ENCODE results near the gene MAK.
"Not testable (repeated sequence)": the region's sequence is repeated elsewhere in the genome, so short reads cannot be mapped to it uniquely, and the experiment has no call there.

The MAK gene

DNA sequence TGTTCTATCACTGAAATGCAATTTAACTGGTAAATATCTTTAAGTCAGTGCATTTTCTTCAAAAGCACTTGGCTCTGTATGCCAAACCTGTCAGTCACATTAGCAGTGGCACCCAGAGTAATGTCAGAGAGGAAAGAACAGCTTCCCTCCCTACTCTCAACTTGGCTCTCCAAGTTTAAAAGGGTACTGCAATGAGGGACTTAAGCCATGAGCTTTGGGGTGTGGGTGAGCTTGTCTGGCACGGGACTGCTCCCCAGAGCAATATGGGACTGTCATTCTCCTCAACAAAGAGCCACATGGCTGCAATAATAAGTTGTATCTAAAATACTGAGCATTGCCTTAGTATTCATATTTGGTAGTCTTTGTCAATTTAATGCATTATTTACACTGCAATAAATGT lies 39.5 kb upstream of the MAK start:
- H3K9me3 ChIP-seq (ENCODE audit: control insufficient read depth, insufficient read depth, low read length), result no peaks in the 10 kb centered on the region
- WGBS (ENCODE audit: insufficient coverage, insufficient read length), result no CpG with 5 or more reads among the region's 1 CpG
- no peak for DNase-seq (ENCODE audit: low read depth, low spot score)
- no peak overlapping the region for H3K4me3 ChIP-seq (ENCODE audit: low read length)
- no peaks in the 10 kb centered on the region for H3K4me1 ChIP-seq (ENCODE audit: control insufficient read depth, insufficient read depth, low read length)
- no peak overlapping the region for H3K27ac ChIP-seq (ENCODE audit: low read length)
- no peaks in the 10 kb centered on the region for H3K36me3 ChIP-seq (ENCODE audit: control insufficient read depth, insufficient read depth, low read length)
- peaks cover 26% of the 10 kb centered on the region; the same call in 1 of the 2 replicates for H3K27me3 ChIP-seq (ENCODE audit: control insufficient read depth, insufficient read depth, low read length)

DNA sequence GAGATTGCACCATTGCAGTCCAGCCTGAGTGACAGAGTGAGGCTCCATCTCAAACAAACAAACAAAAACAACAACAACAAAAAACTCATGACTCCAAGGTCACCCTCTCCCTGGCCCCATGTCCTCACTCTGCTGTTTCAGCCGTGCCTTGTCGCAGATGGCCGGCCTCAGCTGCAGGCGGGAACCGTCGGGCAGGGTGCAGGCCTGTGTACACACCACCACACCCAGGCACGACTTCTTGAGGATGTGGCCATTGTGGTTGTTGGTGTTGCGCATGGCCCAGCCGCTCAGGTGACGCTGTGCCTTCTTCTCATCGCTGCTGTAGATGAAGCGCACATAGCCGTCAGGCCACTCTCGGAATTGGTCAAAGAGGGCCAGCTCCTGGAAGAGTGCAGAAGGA lies 38.7 kb upstream of the MAK start:
- WGBS (ENCODE audit: insufficient coverage, insufficient read length), result no CpG with 5 or more reads among the region's 14 CpGs
- Histone ChIP-seq H3K27me3 (ENCODE audit: control insufficient read depth, insufficient read depth, low read length) (peaks cover 20% of the 10 kb centered on the region; the same call in 1 of the 2 replicates), H3K4me3 (ENCODE audit: low read length) (no peak overlapping the region), H3K4me1 (ENCODE audit: control insufficient read depth, insufficient read depth, low read length) (no peaks in the 10 kb centered on the region), H3K27ac (ENCODE audit: low read length) (no peak overlapping the region), H3K9me3 (ENCODE audit: control insufficient read depth, insufficient read depth, low read length) (no peaks in the 10 kb centered on the region), H3K36me3 (ENCODE audit: control insufficient read depth, insufficient read depth, low read length) (no peaks in the 10 kb centered on the region)
- no peak for DNase-seq (ENCODE audit: low read depth, low spot score)

GRCh38 chr6:10875026-10875425 lies 36.7 kb upstream of the MAK start:
- no peak for DNase-seq (ENCODE audit: low read depth, low spot score)
- Histone ChIP-seq H3K27me3 (ENCODE audit: control insufficient read depth, insufficient read depth, low read length) (peaks cover 3% of the 10 kb centered on the region; the same call in 1 of the 2 replicates), H3K27ac (ENCODE audit: low read length) (no peak overlapping the region), H3K4me1 (ENCODE audit: control insufficient read depth, insufficient read depth, low read length) (no peaks in the 10 kb centered on the region), H3K36me3 (ENCODE audit: control insufficient read depth, insufficient read depth, low read length) (no peaks in the 10 kb centered on the region), H3K4me3 (ENCODE audit: low read length) (no peak overlapping the region), H3K9me3 (ENCODE audit: control insufficient read depth, insufficient read depth, low read length) (no peaks in the 10 kb centered on the region)
- no CpG with 5 or more reads among the region's 4 CpGs for WGBS (ENCODE audit: insufficient coverage, insufficient read length)

DNA sequence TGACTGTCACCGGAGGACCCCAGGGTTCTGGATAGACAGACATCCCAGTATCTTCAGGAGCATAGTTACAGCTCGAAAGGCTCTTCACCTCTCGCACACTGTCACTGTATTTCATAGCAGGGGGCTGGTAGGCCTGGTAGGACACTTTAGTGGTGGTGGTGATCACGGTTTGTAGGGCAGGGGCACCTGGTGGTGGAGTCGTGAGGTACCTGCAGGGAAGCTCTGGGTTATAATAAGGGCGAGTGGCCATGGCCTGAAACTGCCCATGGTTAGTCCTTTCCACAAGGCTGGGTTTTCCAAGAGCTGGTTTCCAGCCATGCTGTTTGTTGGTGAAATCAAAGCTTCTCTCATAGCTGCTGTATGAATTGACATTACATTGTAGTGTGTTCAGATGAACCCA lies 35.9 kb upstream of the MAK start:
- no peak overlapping the region for H3K4me3 ChIP-seq (ENCODE audit: low read length)
- no peaks in the 10 kb centered on the region for H3K36me3 ChIP-seq (ENCODE audit: control insufficient read depth, insufficient read depth, low read length)
- H3K27me3 ChIP-seq (ENCODE audit: control insufficient read depth, insufficient read depth, low read length), result no peaks in the 10 kb centered on the region
- H3K27ac ChIP-seq (ENCODE audit: low read length), result no peak overlapping the region
- no peaks in the 10 kb centered on the region for H3K4me1 ChIP-seq (ENCODE audit: control insufficient read depth, insufficient read depth, low read length)
- no peaks in the 10 kb centered on the region for H3K9me3 ChIP-seq (ENCODE audit: control insufficient read depth, insufficient read depth, low read length)
- no CpG with 5 or more reads among the region's 6 CpGs for WGBS (ENCODE audit: insufficient coverage, insufficient read length)
- no peak for DNase-seq (ENCODE audit: low read depth, low spot score)

DNA sequence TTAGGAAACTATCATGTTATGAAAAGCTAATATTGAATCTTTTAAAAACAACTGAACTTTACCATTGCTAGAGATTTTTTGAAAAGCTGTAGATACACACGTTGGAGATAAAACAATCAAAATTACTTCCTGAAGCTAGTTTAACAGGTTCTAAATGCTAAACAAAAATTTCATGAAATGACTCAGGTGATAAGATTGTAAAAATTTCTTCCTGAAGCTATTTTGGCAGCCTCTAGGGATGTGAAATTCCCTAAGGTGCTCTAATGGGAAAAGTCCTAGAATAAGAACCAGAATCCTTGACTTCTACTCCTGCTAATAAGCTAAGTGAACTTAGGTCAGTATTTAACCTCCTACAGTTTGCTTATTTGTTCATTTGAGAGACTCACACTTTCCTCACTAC lies 35.0 kb upstream of the MAK start:
- H3K4me3 ChIP-seq (ENCODE audit: low read length), result no peak overlapping the region
- H3K36me3 ChIP-seq (ENCODE audit: control insufficient read depth, insufficient read depth, low read length), result no peaks in the 10 kb centered on the region
- no peaks in the 10 kb centered on the region for H3K4me1 ChIP-seq (ENCODE audit: control insufficient read depth, insufficient read depth, low read length)
- H3K9me3 ChIP-seq (ENCODE audit: control insufficient read depth, insufficient read depth, low read length), result no peaks in the 10 kb centered on the region
- H3K27ac ChIP-seq (ENCODE audit: low read length), result no peak overlapping the region
- no peaks in the 10 kb centered on the region for H3K27me3 ChIP-seq (ENCODE audit: control insufficient read depth, insufficient read depth, low read length)
- DNase-seq (ENCODE audit: low read depth, low spot score), result no peak
- no CpG with 5 or more reads among the region's 1 CpG for WGBS (ENCODE audit: insufficient coverage, insufficient read length)

GRCh38 chr6:10867952-10868351 lies 29.6 kb upstream of the MAK start:
- Histone ChIP-seq H3K27ac (ENCODE audit: low read length) (no peak overlapping the region), H3K4me1 (ENCODE audit: control insufficient read depth, insufficient read depth, low read length) (no peaks in the 10 kb centered on the region), H3K4me3 (ENCODE audit: low read length) (no peak overlapping the region), H3K27me3 (ENCODE audit: control insufficient read depth, insufficient read depth, low read length) (no peaks in the 10 kb centered on the region), H3K36me3 (ENCODE audit: control insufficient read depth, insufficient read depth, low read length) (no peaks in the 10 kb centered on the region), H3K9me3 (ENCODE audit: control insufficient read depth, insufficient read depth, low read length) (no peaks in the 10 kb centered on the region)
- no peak for DNase-seq (ENCODE audit: low read depth, low spot score)
- WGBS (ENCODE audit: insufficient coverage, insufficient read length), result no CpG with 5 or more reads among the region's 3 CpGs

- H3K36me3 ChIP-seq (ENCODE audit: control insufficient read depth, insufficient read depth, low read length); H3K27ac ChIP-seq (ENCODE audit: low read length); H3K27me3 ChIP-seq (ENCODE audit: control insufficient read depth, insufficient read depth, low read length); H3K4me1 ChIP-seq (ENCODE audit: control insufficient read depth, insufficient read depth, low read length); DNase-seq (ENCODE audit: low read depth, low spot score); H3K4me3 ChIP-seq (ENCODE audit: low read length); H3K9me3 ChIP-seq (ENCODE audit: control insufficient read depth, insufficient read depth, low read length): not testable (repeated sequence)
- no CpG with 5 or more reads among the region's 3 CpGs for WGBS (ENCODE audit: insufficient coverage, insufficient read length)
Measured at GRCh38 chr6:10866709-10867108, 28.4 kb upstream of the MAK start.

DNA sequence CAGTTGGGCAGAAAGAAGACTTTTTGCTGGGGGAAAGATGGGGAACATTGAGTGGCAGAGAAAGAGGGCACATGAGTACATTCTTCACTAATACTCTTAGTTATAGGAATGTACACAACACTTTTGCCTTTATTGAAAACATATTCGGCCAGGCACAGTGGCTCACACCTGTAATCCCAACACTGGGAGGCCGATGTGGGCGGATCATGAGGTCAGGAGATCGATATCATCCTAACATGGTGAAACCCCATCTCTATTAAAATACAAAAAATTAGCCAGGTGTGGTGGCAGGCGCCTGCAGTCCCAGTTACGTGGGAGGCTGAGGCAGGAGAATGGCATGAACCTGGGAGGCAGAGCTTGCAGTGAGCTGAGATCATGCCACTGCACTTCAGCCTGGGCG lies 24.7 kb upstream of the MAK start:
- H3K36me3 ChIP-seq (ENCODE audit: control insufficient read depth, insufficient read depth, low read length); H3K27me3 ChIP-seq (ENCODE audit: control insufficient read depth, insufficient read depth, low read length); DNase-seq (ENCODE audit: low read depth, low spot score); H3K9me3 ChIP-seq (ENCODE audit: control insufficient read depth, insufficient read depth, low read length); H3K4me3 ChIP-seq (ENCODE audit: low read length); H3K4me1 ChIP-seq (ENCODE audit: control insufficient read depth, insufficient read depth, low read length); H3K27ac ChIP-seq (ENCODE audit: low read length): not testable (repeated sequence)
- no CpG with 5 or more reads among the region's 7 CpGs for WGBS (ENCODE audit: insufficient coverage, insufficient read length)

- H3K9me3 ChIP-seq (ENCODE audit: control insufficient read depth, insufficient read depth, low read length), result no peaks in the 10 kb centered on the region
- no CpG with 5 or more reads among the region's 4 CpGs for WGBS (ENCODE audit: insufficient coverage, insufficient read length)
Measured at GRCh38 chr6:10862361-10862760, 24.0 kb upstream of the MAK start.

DNA sequence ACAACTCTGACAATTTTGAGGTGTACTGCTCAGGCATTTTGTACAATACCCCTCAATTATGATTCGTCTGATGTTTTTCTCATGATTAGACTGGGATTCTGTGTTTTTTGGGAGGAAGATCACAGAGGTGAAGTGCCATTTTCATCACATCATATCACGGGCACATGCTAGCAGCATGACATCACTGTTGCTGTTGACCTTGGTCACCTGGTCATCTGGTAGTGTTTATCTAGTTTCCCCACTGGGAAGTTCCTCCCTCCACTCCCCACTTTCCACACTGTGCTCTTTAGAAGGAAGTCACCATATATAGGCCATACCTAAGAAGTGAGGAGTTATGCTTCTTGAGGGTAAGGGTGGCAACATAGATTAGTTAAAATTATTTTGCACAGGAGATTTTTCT lies 22.7 kb upstream of the MAK start:
- no peak for DNase-seq (ENCODE audit: low read depth, low spot score)
- no peaks in the 10 kb centered on the region for H3K4me1 ChIP-seq (ENCODE audit: control insufficient read depth, insufficient read depth, low read length)
- no CpG with 5 or more reads among the region's 2 CpGs for WGBS (ENCODE audit: insufficient coverage, insufficient read length)

More at GRCh38 chr6:10862361-10862760, 24.0 kb upstream of the MAK start:
- Histone ChIP-seq H3K27me3 (ENCODE audit: control insufficient read depth, insufficient read depth, low read length) (no peaks in the 10 kb centered on the region), H3K4me3 (ENCODE audit: low read length) (no peak overlapping the region), H3K36me3 (ENCODE audit: control insufficient read depth, insufficient read depth, low read length) (no peaks in the 10 kb centered on the region), H3K27ac (ENCODE audit: low read length) (no peak overlapping the region), H3K4me1 (ENCODE audit: control insufficient read depth, insufficient read depth, low read length) (no peaks in the 10 kb centered on the region)
- DNase-seq (ENCODE audit: low read depth, low spot score), result no peak

GRCh38 chr6:10857259-10857658 lies 18.9 kb upstream of the MAK start:
- DNase-seq (ENCODE audit: low read depth, low spot score), result no peak
- no CpG with 5 or more reads among the region's 2 CpGs for WGBS (ENCODE audit: insufficient coverage, insufficient read length)
- H3K27me3 ChIP-seq (ENCODE audit: control insufficient read depth, insufficient read depth, low read length), result no peaks in the 10 kb centered on the region
- H3K27ac ChIP-seq (ENCODE audit: low read length), result no peak overlapping the region
- no peaks in the 10 kb centered on the region for H3K9me3 ChIP-seq (ENCODE audit: control insufficient read depth, insufficient read depth, low read length)
- H3K4me3 ChIP-seq (ENCODE audit: low read length), result no peak overlapping the region
- H3K4me1 ChIP-seq (ENCODE audit: control insufficient read depth, insufficient read depth, low read length), result no peaks in the 10 kb centered on the region
- no peaks in the 10 kb centered on the region for H3K36me3 ChIP-seq (ENCODE audit: control insufficient read depth, insufficient read depth, low read length)

More for the DNA sequence above, 22.7 kb upstream of the MAK start:
- Histone ChIP-seq H3K4me3 (ENCODE audit: low read length) (no peak overlapping the region), H3K36me3 (ENCODE audit: control insufficient read depth, insufficient read depth, low read length) (no peaks in the 10 kb centered on the region), H3K27ac (ENCODE audit: low read length) (no peak overlapping the region), H3K27me3 (ENCODE audit: control insufficient read depth, insufficient read depth, low read length) (no peaks in the 10 kb centered on the region), H3K9me3 (ENCODE audit: control insufficient read depth, insufficient read depth, low read length) (no peaks in the 10 kb centered on the region)

Data from iPS DF 6.9 (cell line).